Gastrocnemius medialis (tissue), 4 donors: ENCODE results near the gene ACAA2. TPM values are rescaled to one million over a fixed set of nuclear protein-coding genes. Genes with fewer than 3 reads are reported as not detected.

ENCODE experiments used
- ATAC-seq, 2 donors: fragments of 150-250 bp; one replicate each; pipeline ENCODE4 v1.9.1; 2016
- DNase-seq, 2 donors: peaks; one replicate each; pipeline ENCODE4 v3.0.0-alpha.2; 2019
- H3K27ac ChIP-seq, 4 donors: fragments of 200-600 bp; sonication (generic); 1 replicate in 1 of 4; 2 replicates in 3 of 4; pipeline ENCODE4 v1.5.1; 2016 to 2018; ENCODE audit warnings: mild to moderate bottlenecking in 2 of 4, moderate library complexity in 1 of 4
- H3K27me3 ChIP-seq, 3 donors: fragments of 200-600 bp; sonication (generic) in 2 of 3; 1 replicate in 1 of 3; 2 replicates in 2 of 3; pipeline versions ENCODE4 v1.5.1 to v1.6.0; 2016 to 2019; ENCODE audit warnings: mild to moderate bottlenecking in 1 of 3, moderate library complexity in 1 of 3
- H3K36me3 ChIP-seq, 2 donors: fragments of 200-600 bp; sonication (generic) in 1 of 2; one replicate each; pipeline ENCODE4 v1.5.1; 2017 to 2018
- H3K4me1 ChIP-seq, 2 donors: fragments of 200-600 bp; sonication (generic) in 1 of 2; one replicate each; pipeline ENCODE4 v1.5.1; 2016 to 2017; ENCODE audit warnings: mild to moderate bottlenecking in 2 of 2
- H3K4me3 ChIP-seq, 4 donors: fragments of 200-600 bp; sonication (generic) in 3 of 4; 1 replicate in 1 of 4; 2 replicates in 3 of 4; pipeline ENCODE4 v1.5.1; 2016 to 2019; ENCODE audit warnings: mild to moderate bottlenecking in 2 of 4
- H3K9me3 ChIP-seq, 3 donors: fragments of 200-600 bp; sonication (generic) in 2 of 3; 1 replicate in 1 of 3; 2 replicates in 2 of 3; pipeline ENCODE4 v1.5.1; 2016 to 2019
- POLR2A ChIP-seq, 2 donors: fragments of 450-650 bp; IDR thresholded peaks; one replicate each; pipeline ENCODE4 v1.6.1; 2017; ENCODE audit warnings: antibody characterized with exemption in 2 of 2, mild to moderate bottlenecking in 2 of 2, moderate library complexity in 2 of 2
- in situ Hi-C, 4 donors: fragments of 200-750 bp; cut with MboI; loops; one replicate each; pipeline versions ENCODE4 v1.15.0 to v1.8.0; 2017; ENCODE audit warnings: low sequenced_read_pairs in 4 of 4
- intact Hi-C: fragments of 100-400 bp; cut with DNase I; formaldehyde crosslinking; loops from one replicate; pipeline ENCODE4 v1.15.1; 2023; ENCODE audit warnings: low total_unique reads
- total RNA-seq, 4 donors: library from RNA; depleted of rRNA; stranded (reverse); fragments of >200 nt; gene quantifications; one replicate each; pipeline versions ENCODE4 v1.1.0 to v1.2.3, GENCODE V29; 2016
- TF ChIP-seq, protein P1 (sequence below), 5 experiments: fragments of 450-650 bp in 3 of 5; fragments of 200-600 bp in 2 of 5; sonication (generic) in 2 of 5; IDR thresholded peaks in 4 of 5; conservative IDR thresholded peaks in 1 of 5; 1 replicate in 4 of 5; 2 replicates in 1 of 5; pipeline ENCODE4 v1.5.1; 2016 to 2019; ENCODE audit warnings: antibody characterized with exemption in 5 of 5, mild to moderate bottlenecking in 3 of 5, moderate library complexity in 3 of 5

Gene ACAA2
- total RNA-seq, 4 donors from 2014 or later = 73.7 to 95.7 (median 79.6) TPM

DNA sequence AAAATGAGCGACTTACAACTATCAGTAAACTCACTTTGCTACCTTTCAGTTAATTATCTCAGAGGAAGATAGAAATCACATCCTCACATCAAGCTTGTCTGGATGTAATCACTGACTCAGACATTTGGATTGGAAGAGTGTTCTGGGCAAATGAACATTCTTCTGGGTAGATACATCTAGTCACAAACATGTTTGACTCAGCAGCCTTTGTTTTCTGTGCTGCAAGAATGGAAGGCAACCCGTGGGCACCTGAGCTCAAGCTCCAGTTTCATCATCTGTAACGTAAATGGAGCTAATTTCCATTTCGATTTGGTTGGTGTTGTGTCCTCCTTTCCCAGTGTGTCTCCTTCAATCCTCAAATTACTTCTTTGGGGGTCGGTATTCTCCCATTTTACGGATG, 58.5 kb downstream of the ACAA2 start:
- no peak overlapping the region for H3K27ac ChIP-seq
- H3K36me3 ChIP-seq = no peaks in the 10 kb centered on the region
- H3K4me3 ChIP-seq = no peak overlapping the region
- H3K4me1 ChIP-seq = no peaks in the 10 kb centered on the region
- in situ Hi-C loops = loop anchor here in 1 of 4 donors (25.0 kb wide), 1 partner anchor 193 kb away; the partner anchor contains the start of gene LIPG
- TF ChIP-seq, protein P1, sequence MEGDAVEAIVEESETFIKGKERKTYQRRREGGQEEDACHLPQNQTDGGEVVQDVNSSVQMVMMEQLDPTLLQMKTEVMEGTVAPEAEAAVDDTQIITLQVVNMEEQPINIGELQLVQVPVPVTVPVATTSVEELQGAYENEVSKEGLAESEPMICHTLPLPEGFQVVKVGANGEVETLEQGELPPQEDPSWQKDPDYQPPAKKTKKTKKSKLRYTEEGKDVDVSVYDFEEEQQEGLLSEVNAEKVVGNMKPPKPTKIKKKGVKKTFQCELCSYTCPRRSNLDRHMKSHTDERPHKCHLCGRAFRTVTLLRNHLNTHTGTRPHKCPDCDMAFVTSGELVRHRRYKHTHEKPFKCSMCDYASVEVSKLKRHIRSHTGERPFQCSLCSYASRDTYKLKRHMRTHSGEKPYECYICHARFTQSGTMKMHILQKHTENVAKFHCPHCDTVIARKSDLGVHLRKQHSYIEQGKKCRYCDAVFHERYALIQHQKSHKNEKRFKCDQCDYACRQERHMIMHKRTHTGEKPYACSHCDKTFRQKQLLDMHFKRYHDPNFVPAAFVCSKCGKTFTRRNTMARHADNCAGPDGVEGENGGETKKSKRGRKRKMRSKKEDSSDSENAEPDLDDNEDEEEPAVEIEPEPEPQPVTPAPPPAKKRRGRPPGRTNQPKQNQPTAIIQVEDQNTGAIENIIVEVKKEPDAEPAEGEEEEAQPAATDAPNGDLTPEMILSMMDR (IDR thresholded peaks at IDR 0.05 in 4 of 5, conservative IDR thresholded peaks at IDR 0.05 in 1 of 5) = no peak
- TF ChIP-seq POLR2A (IDR thresholded peaks at IDR 0.05) = no peak
- intact Hi-C loops = no loop called here
- ATAC-seq (no peak), DNase-seq (no peak)
- H3K9me3 ChIP-seq = no peaks in the 10 kb centered on the region
- H3K27me3 ChIP-seq = no peaks in the 10 kb centered on the region

GRCh38 chr18:49753643-49754042, 59.7 kb downstream of the ACAA2 start:
- TF ChIP-seq POLR2A (IDR thresholded peaks at IDR 0.05) = no peak
- TF ChIP-seq, protein P1 (IDR thresholded peaks at IDR 0.05 in 4 of 5, conservative IDR thresholded peaks at IDR 0.05 in 1 of 5) = no peak
- in situ Hi-C loops (loop anchor here in 1 of 4 donors (25.0 kb wide), 1 partner anchor 191 kb away; the partner anchor contains the start of gene LIPG), intact Hi-C loops (no loop called here)
- Histone ChIP-seq H3K27ac (no peak overlapping the region), H3K36me3 (no peaks in the 10 kb centered on the region), H3K9me3 (no peaks in the 10 kb centered on the region), H3K27me3 (no peaks in the 10 kb centered on the region), H3K4me1 (no peaks in the 10 kb centered on the region), H3K4me3 (no peak overlapping the region)
- ATAC-seq = no peak
- DNase-seq = no peak

DNA sequence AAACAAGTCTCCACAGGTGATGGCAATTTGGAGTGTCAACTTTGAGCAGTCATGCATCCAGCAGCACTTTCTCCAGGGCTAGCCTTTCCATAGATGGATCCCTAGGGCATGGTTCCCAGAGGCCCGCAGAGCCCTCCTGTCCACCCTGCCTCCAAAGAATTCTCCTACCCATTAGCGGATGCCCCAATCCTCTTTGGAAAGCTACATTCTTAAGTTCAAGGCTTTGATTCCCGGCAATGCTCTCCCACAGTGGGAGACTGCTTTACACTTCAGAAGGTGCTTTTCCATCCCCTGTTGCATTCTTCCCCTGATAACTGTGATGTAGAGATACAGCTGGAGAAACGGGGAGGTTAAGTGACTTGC, 61.3 kb downstream of the ACAA2 start:
- no peaks in the 10 kb centered on the region for H3K36me3 ChIP-seq
- no peaks in the 10 kb centered on the region for H3K4me1 ChIP-seq
- TF ChIP-seq, protein P1 (IDR thresholded peaks at IDR 0.05 in 4 of 5, conservative IDR thresholded peaks at IDR 0.05 in 1 of 5) = no peak
- TF ChIP-seq POLR2A (IDR thresholded peaks at IDR 0.05) = no peak
- H3K27ac ChIP-seq = no peak overlapping the region
- in situ Hi-C loops = loop anchor here in 1 of 4 donors (25.0 kb wide), 1 partner anchor 190 kb away; the partner anchor contains the start of gene LIPG
- no peaks in the 10 kb centered on the region for H3K9me3 ChIP-seq
- no peaks in the 10 kb centered on the region for H3K27me3 ChIP-seq
- intact Hi-C loops = no loop called here
- no peak for DNase-seq
- H3K4me3 ChIP-seq = no peak overlapping the region
- ATAC-seq = no peak

- no peaks in the 10 kb centered on the region for H3K36me3 ChIP-seq
- H3K4me3 ChIP-seq = no peak overlapping the region
- H3K27me3 ChIP-seq = no peaks in the 10 kb centered on the region
- DNase-seq = no peak
- intact Hi-C loops (no loop called here), in situ Hi-C loops (loop anchor here in 1 of 4 donors (25.0 kb wide), 1 partner anchor 189 kb away; the partner anchor contains the start of gene LIPG)
- H3K27ac ChIP-seq = no peak overlapping the region
- ATAC-seq = no peak
- H3K9me3 ChIP-seq = no peaks in the 10 kb centered on the region
- TF ChIP-seq POLR2A (IDR thresholded peaks at IDR 0.05) = no peak
- TF ChIP-seq, protein P1 (IDR thresholded peaks at IDR 0.05 in 4 of 5, conservative IDR thresholded peaks at IDR 0.05 in 1 of 5) = no peak
- no peaks in the 10 kb centered on the region for H3K4me1 ChIP-seq
Observed at GRCh38 chr18:49751427-49752094, 61.8 kb downstream of the ACAA2 start.
